Measurements from ENCODE around the gene ZFPM1.

Gene ZFPM1

GRCh38 chr16:88533381-88533917, 80.4 kb downstream of the ZFPM1 start:
- Histone ChIP-seq H3K4me1 (ENCODE audit: control insufficient read depth, insufficient read depth, low read length, poor library complexity, severe bottlenecking) (peaks cover 8% of the 10 kb centered on the region), H3K9me3 (ENCODE audit: control insufficient read depth, low read length) (no peaks in the 10 kb centered on the region), H3K27ac (ENCODE audit: low read depth, low read length, severe bottlenecking) (no peak overlapping the region), H3K36me3 (ENCODE audit: control insufficient read depth, insufficient read depth, low read length) (peaks cover 14% of the 10 kb centered on the region), H3K4me3 (ENCODE audit: extremely low read depth, insufficient read depth, low read length, poor library complexity, severe bottlenecking) (no peak overlapping the region)
- 42 to 44% methylated on average over 67 to 77 of the region's 79 CpGs for WGBS, 2 experiments (ENCODE audit: insufficient coverage in 2 of 2)

GRCh38 chr16:88533932-88534637, 81.0 kb downstream of the ZFPM1 start:
- 4 to 5% methylated on average over 69 to 84 of the region's 114 CpGs for WGBS, 2 experiments (ENCODE audit: insufficient coverage in 2 of 2)
- Histone ChIP-seq H3K36me3 (ENCODE audit: control insufficient read depth, insufficient read depth, low read length) (peaks cover 12% of the 10 kb centered on the region), H3K9me3 (ENCODE audit: control insufficient read depth, low read length) (no peaks in the 10 kb centered on the region), H3K4me1 (ENCODE audit: control insufficient read depth, insufficient read depth, low read length, poor library complexity, severe bottlenecking) (peaks cover 8% of the 10 kb centered on the region), H3K4me3 (ENCODE audit: extremely low read depth, insufficient read depth, low read length, poor library complexity, severe bottlenecking) (peak overlapping the region; percentile 50), H3K27ac (ENCODE audit: low read depth, low read length, severe bottlenecking) (peak overlapping the region; percentile 59)

- 20 to 21% methylated on average over 42 to 44 of the region's 65 CpGs for WGBS, 2 experiments (ENCODE audit: insufficient coverage in 2 of 2)
- Histone ChIP-seq H3K36me3 (ENCODE audit: control insufficient read depth, insufficient read depth, low read length) (peaks cover 8% of the 10 kb centered on the region), H3K9me3 (ENCODE audit: control insufficient read depth, low read length) (no peaks in the 10 kb centered on the region), H3K4me1 (ENCODE audit: control insufficient read depth, insufficient read depth, low read length, poor library complexity, severe bottlenecking) (peaks cover 8% of the 10 kb centered on the region), H3K27ac (ENCODE audit: low read depth, low read length, severe bottlenecking) (no peak overlapping the region), H3K4me3 (ENCODE audit: extremely low read depth, insufficient read depth, low read length, poor library complexity, severe bottlenecking) (peak overlapping the region; percentile 50)
Observed at GRCh38 chr16:88534638-88535190, 81.6 kb downstream of the ZFPM1 start.

GRCh38 chr16:88535191-88535856, 82.2 kb downstream of the ZFPM1 start:
- H3K9me3 ChIP-seq (ENCODE audit: control insufficient read depth, low read length): no peaks in the 10 kb centered on the region
- no peak overlapping the region for H3K27ac ChIP-seq (ENCODE audit: low read depth, low read length, severe bottlenecking)
- 89 to 94% methylated on average over 12 to 17 of the region's 22 CpGs for WGBS, 2 experiments (ENCODE audit: insufficient coverage in 2 of 2)
- peaks cover 8% of the 10 kb centered on the region for H3K4me1 ChIP-seq (ENCODE audit: control insufficient read depth, insufficient read depth, low read length, poor library complexity, severe bottlenecking)
- peak overlapping the region; percentile 31 for H3K4me3 ChIP-seq (ENCODE audit: extremely low read depth, insufficient read depth, low read length, poor library complexity, severe bottlenecking)
- peaks cover 4% of the 10 kb centered on the region for H3K36me3 ChIP-seq (ENCODE audit: control insufficient read depth, insufficient read depth, low read length)

GRCh38 chr16:88535857-88536222, 82.8 kb downstream of the ZFPM1 start:
- no peaks in the 10 kb centered on the region for H3K9me3 ChIP-seq (ENCODE audit: control insufficient read depth, low read length)
- H3K27ac ChIP-seq (ENCODE audit: low read depth, low read length, severe bottlenecking): no peak overlapping the region
- 97 to 98% methylated on average over 9 of the region's 9 CpGs for WGBS, 2 experiments (ENCODE audit: insufficient coverage in 2 of 2)
- H3K4me1 ChIP-seq (ENCODE audit: control insufficient read depth, insufficient read depth, low read length, poor library complexity, severe bottlenecking): peaks cover 7% of the 10 kb centered on the region
- H3K4me3 ChIP-seq (ENCODE audit: extremely low read depth, insufficient read depth, low read length, poor library complexity, severe bottlenecking): no peak overlapping the region
- peaks cover 4% of the 10 kb centered on the region for H3K36me3 ChIP-seq (ENCODE audit: control insufficient read depth, insufficient read depth, low read length)

- H3K4me1 ChIP-seq (ENCODE audit: control insufficient read depth, insufficient read depth, low read length, poor library complexity, severe bottlenecking): peaks cover 6% of the 10 kb centered on the region
- no peaks in the 10 kb centered on the region for H3K9me3 ChIP-seq (ENCODE audit: control insufficient read depth, low read length)
- 92 to 97% methylated on average over 6 to 11 of the region's 11 CpGs for WGBS, 2 experiments (ENCODE audit: insufficient coverage in 2 of 2)
Observed at GRCh38 chr16:88536510-88536909, 83.4 kb downstream of the ZFPM1 start.

GRCh38 chr16:88536971-88537751, 84.1 kb downstream of the ZFPM1 start:
- H3K4me3 ChIP-seq (ENCODE audit: extremely low read depth, insufficient read depth, low read length, poor library complexity, severe bottlenecking): no peak overlapping the region
- H3K27ac ChIP-seq (ENCODE audit: low read depth, low read length, severe bottlenecking): no peak overlapping the region
- H3K4me1 ChIP-seq (ENCODE audit: control insufficient read depth, insufficient read depth, low read length, poor library complexity, severe bottlenecking): peaks cover 6% of the 10 kb centered on the region
- H3K36me3 ChIP-seq (ENCODE audit: control insufficient read depth, insufficient read depth, low read length): peaks cover 4% of the 10 kb centered on the region
- 86 to 89% methylated on average over 29 to 31 of the region's 31 CpGs for WGBS, 2 experiments (ENCODE audit: insufficient coverage in 2 of 2)
- H3K9me3 ChIP-seq (ENCODE audit: control insufficient read depth, low read length): no peaks in the 10 kb centered on the region

More at GRCh38 chr16:88536510-88536909, 83.4 kb downstream of the ZFPM1 start:
- peaks cover 4% of the 10 kb centered on the region for H3K36me3 ChIP-seq (ENCODE audit: control insufficient read depth, insufficient read depth, low read length)
- H3K4me3 ChIP-seq (ENCODE audit: extremely low read depth, insufficient read depth, low read length, poor library complexity, severe bottlenecking): no peak overlapping the region
- no peak overlapping the region for H3K27ac ChIP-seq (ENCODE audit: low read depth, low read length, severe bottlenecking)

- Histone ChIP-seq H3K4me1 (ENCODE audit: control insufficient read depth, insufficient read depth, low read length, poor library complexity, severe bottlenecking) (peaks cover 6% of the 10 kb centered on the region), H3K4me3 (ENCODE audit: extremely low read depth, insufficient read depth, low read length, poor library complexity, severe bottlenecking) (no peak overlapping the region), H3K36me3 (ENCODE audit: control insufficient read depth, insufficient read depth, low read length) (peaks cover 4% of the 10 kb centered on the region), H3K27ac (ENCODE audit: low read depth, low read length, severe bottlenecking) (no peak overlapping the region), H3K9me3 (ENCODE audit: control insufficient read depth, low read length) (peaks cover 5% of the 10 kb centered on the region)
- 87 to 98% methylated on average over 3 to 4 of the region's 4 CpGs for WGBS, 2 experiments (ENCODE audit: insufficient coverage in 2 of 2)
Observed at GRCh38 chr16:88537859-88538258, 84.8 kb downstream of the ZFPM1 start.

GRCh38 chr16:88538366-88539060, 85.4 kb downstream of the ZFPM1 start:
- Histone ChIP-seq H3K4me1 (ENCODE audit: control insufficient read depth, insufficient read depth, low read length, poor library complexity, severe bottlenecking) (peaks cover 6% of the 10 kb centered on the region), H3K9me3 (ENCODE audit: control insufficient read depth, low read length) (peaks cover 11% of the 10 kb centered on the region), H3K36me3 (ENCODE audit: control insufficient read depth, insufficient read depth, low read length) (peaks cover 4% of the 10 kb centered on the region), H3K27ac (ENCODE audit: low read depth, low read length, severe bottlenecking) (no peak overlapping the region), H3K4me3 (ENCODE audit: extremely low read depth, insufficient read depth, low read length, poor library complexity, severe bottlenecking) (no peak overlapping the region)
- 60 to 71% methylated on average over 15 to 19 of the region's 23 CpGs for WGBS, 2 experiments (ENCODE audit: insufficient coverage in 2 of 2)

- peaks cover 4% of the 10 kb centered on the region for H3K36me3 ChIP-seq (ENCODE audit: control insufficient read depth, insufficient read depth, low read length)
- peaks cover 6% of the 10 kb centered on the region for H3K4me1 ChIP-seq (ENCODE audit: control insufficient read depth, insufficient read depth, low read length, poor library complexity, severe bottlenecking)
- 82 to 92% methylated on average over 11 to 12 of the region's 12 CpGs for WGBS, 2 experiments (ENCODE audit: insufficient coverage in 2 of 2)
- peaks cover 16% of the 10 kb centered on the region for H3K9me3 ChIP-seq (ENCODE audit: control insufficient read depth, low read length)
- no peak overlapping the region for H3K4me3 ChIP-seq (ENCODE audit: extremely low read depth, insufficient read depth, low read length, poor library complexity, severe bottlenecking)
- H3K27ac ChIP-seq (ENCODE audit: low read depth, low read length, severe bottlenecking): no peak overlapping the region
Observed at GRCh38 chr16:88539261-88539651, 86.2 kb downstream of the ZFPM1 start.

All from mesodermal cell (in vitro differentiated cells).